GM13976 (cell line): ENCODE results near the gene R3HDM2.

Experiments
- DNase-seq: peaks from one replicate; pipeline ENCODE4 v3.0.0; 2012; ENCODE audit warnings: low spot score
- CTCF ChIP-seq: IDR thresholded peaks from 2 replicates; pipeline ENCODE4 v1.5.1; 2012; ENCODE audit warnings: borderline replicate concordance, mild to moderate bottlenecking; ENCODE audit not compliant: insufficient read depth; ENCODE audit errors: extremely low read depth, missing control alignments, control extremely low read depth
- in situ Hi-C: fragments of 300-500 bp; cut with MboI; formaldehyde crosslinking; loops from one replicate; pipeline ENCODE4 v1.12.0; 2022; ENCODE audit warnings: low sequenced_read_pairs, mixed read lengths, inconsistent platforms; ENCODE audit not compliant: unreplicated experiment

R3HDM2 gene

GRCh38 chr12:57380300-57380699 lies 50.5 kb downstream of the R3HDM2 start:
- no peak for TF ChIP-seq CTCF
- in situ Hi-C loops: no loop called here
- DNase-seq: no peak

- no peak for DNase-seq
- in situ Hi-C loops: no loop called here
- TF ChIP-seq CTCF: no peak
These were observed 53.6 kb downstream of the R3HDM2 start for GRCh38 chr12:57377103-57377840.

- TF ChIP-seq CTCF: no peak
- in situ Hi-C loops: no loop called here
- no peak for DNase-seq
These were observed 58.6 kb downstream of the R3HDM2 start for GRCh38 chr12:57372233-57372632.

GRCh38 chr12:57370696-57371095 lies 60.1 kb downstream of the R3HDM2 start:
- TF ChIP-seq CTCF: no peak
- in situ Hi-C loops: no loop called here
- no peak for DNase-seq

GRCh38 chr12:57370072-57370471 lies 60.8 kb downstream of the R3HDM2 start:
- in situ Hi-C loops: no loop called here
- no peak for TF ChIP-seq CTCF
- no peak for DNase-seq

GRCh38 chr12:57369202-57369601 lies 61.6 kb downstream of the R3HDM2 start:
- DNase-seq: no peak
- no peak for TF ChIP-seq CTCF
- in situ Hi-C loops: no loop called here
